Activated T-helper 1 cell treated with Interleukin-2 at 50 U/mL for 16 hours (primary cell): ENCODE measurements around the gene INMT.

Source experiments
- DNase-seq: peaks from one replicate; pipeline ENCODE4 v3.0.0-alpha.2; 2020; ENCODE audit warnings: low read depth

INMT gene

DNA sequence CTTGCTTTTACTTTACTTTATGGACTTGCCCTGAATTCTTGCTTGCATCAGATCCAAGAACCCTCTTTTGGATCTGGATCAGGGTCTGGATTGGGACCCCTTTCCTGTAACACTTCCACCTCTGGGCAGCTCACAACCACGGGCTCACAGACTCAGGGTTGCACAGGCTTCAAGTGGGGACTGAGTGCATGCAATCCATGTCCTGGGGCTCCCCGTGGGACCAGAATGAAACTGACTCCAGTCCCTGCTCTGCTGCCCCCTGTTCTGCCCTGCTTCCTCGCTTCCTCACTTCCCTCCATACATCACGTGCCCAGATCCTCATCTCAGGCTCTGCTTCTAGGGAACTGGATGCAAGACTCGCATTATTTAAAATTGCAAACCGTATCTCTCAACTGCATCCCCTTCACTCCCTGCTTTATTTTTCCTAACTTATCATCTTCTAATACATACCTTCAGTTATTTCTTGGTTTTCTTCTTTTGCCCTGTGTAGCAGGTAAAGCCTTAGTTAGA lies 23.3 kb upstream of the INMT start:
- DNase-seq = no peak

DNA sequence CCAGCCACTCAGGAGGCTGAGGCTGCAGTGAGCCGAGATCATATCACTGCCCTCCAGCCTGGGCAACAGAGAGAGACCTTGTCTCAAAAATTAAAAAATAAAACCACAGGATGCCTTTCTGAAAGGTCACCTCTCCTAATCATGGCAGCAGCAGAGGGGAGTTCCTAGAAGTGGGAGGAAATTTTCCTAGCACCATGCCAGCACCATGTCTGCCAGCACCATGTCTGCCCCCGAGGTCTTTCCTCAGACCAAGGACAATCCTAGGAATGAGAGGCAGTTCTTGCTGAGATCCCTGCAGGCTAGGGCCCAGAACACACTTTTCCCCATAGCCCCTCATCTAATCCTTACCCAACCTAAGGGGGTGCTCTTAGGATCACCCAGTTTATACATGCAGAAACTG lies 22.3 kb upstream of the INMT start:
- no peak for DNase-seq

GRCh38 chr7:30730097-30730496 lies 21.8 kb upstream of the INMT start:
- DNase-seq = no peak

DNA sequence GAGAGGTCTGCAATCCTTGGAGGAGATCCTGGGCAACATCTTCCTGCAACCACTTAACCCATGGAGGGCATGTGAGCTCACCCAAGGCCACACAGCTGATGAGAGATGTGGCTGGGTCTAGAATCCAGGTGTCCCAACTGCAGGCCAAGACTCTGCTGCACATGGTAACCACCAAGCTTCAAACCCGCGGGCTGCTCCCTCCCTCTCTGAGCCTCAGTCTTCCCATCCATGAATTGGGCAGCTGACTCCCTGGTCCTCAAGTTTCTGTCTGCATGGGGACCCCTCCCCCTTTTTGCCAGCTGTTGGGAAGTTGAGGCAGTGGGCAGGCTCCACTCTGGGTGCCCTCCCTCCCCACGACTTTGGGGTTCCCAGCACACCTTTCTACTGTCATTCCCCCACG lies 20.9 kb upstream of the INMT start:
- DNase-seq = no peak

GRCh38 chr7:30731581-30731980 lies 20.4 kb upstream of the INMT start:
- DNase-seq = no peak

DNA sequence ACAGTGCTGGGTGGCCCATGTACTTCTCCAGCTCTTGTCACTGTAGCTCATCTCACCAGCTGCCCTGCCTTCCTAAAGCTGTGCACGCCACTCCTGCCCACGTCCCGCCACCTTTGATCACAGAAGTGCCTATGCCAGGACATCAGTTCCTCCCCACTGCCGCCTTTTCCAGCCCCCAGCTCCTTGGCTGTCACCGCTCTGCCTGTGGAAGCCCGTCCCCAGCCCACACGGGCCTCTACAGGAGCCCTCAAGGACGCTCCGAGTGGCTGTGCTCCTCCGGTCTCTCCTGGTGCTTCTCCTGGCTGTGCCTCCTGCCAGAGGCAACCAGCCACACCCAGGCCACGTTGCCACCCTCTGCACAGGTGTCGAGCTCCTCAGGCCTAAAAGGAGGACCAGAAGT lies 19.3 kb upstream of the INMT start:
- DNase-seq = no peak

DNA sequence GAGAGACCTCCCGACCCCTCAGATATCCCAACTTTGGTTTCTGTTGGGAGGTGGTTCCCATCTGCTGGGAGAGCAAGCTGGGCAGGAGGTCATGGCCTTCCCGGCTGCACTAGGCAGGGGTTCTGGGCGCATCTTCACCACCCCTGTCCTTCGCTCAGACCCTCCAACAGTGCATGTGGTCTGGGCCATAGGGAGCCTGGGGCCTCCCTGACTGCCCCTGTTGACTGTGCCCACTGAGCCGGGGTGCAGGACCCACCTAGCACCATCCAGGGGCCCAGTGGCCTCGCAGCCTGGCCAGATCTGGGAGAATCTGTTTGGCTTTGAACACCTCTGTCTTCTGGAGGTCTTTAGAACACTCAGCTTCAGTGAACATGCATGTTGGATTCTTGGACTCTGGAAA lies 18.7 kb upstream of the INMT start:
- DNase-seq = no peak

DNA sequence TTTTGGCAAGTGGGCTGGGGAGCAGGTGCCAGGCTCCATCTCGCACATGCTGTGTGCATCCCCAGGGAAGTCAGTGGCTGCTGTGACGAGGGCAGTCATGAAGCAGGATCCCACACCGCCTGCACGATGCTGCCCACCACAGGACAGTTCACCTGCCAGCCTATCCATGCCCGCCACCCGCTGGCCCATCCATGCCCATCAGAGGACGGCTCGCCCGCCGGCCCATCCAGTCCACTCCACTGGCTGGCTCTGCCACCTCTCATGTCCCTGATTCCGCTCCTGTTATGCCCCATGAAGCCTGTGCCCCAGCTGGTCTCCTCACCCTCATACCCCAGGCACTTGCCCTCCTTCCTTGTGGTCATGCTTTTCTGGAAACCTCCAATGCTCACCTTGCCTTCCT lies 18.2 kb upstream of the INMT start:
- no peak for DNase-seq

GRCh38 chr7:30734497-30734896 lies 17.4 kb upstream of the INMT start:
- DNase-seq = no peak

DNA sequence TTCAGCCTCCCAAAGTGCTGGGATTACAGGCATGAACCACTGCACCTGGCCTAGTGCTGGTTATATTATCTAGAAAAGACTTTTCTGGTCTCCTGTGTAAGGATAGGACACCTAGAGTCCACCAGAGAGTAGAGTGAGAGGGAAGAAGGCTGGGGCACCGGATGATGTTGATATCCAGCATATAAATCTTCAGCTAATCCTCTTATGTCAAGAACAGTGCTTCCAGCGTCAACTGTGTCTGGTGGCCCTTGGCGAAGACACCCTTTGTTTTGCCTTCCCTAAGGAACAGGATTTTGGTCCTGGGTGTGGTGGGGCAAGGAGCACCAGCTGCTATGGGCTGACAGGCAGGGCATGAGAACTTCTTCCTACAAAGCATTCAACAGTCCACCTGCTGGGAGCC lies 16.3 kb upstream of the INMT start:
- DNase-seq = no peak

DNA sequence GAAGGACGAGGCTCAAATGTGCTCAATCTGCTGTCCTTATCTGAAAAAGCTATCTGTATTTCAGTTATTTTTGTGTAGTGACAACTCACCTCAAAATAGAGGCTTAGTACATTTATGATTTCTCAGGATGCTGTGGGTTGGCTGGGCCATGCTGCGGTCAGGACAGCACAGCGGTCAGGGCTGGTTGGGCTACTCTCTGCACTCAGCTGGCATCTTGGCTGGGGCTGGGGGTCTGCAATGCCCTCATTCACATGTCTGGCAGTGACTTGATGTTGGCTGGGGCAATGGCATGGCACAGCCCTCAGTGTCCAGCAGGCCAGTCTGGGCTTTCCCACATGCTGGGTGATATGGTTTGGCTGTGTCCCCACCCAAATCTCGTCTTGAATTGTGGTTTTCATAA lies 15.6 kb upstream of the INMT start:
- no peak for DNase-seq

GRCh38 chr7:30738026-30738915 lies 13.7 kb upstream of the INMT start:
- DNase-seq = no peak

- no peak for DNase-seq
These were observed 12.2 kb upstream of the INMT start for GRCh38 chr7:30739691-30740090.

DNA sequence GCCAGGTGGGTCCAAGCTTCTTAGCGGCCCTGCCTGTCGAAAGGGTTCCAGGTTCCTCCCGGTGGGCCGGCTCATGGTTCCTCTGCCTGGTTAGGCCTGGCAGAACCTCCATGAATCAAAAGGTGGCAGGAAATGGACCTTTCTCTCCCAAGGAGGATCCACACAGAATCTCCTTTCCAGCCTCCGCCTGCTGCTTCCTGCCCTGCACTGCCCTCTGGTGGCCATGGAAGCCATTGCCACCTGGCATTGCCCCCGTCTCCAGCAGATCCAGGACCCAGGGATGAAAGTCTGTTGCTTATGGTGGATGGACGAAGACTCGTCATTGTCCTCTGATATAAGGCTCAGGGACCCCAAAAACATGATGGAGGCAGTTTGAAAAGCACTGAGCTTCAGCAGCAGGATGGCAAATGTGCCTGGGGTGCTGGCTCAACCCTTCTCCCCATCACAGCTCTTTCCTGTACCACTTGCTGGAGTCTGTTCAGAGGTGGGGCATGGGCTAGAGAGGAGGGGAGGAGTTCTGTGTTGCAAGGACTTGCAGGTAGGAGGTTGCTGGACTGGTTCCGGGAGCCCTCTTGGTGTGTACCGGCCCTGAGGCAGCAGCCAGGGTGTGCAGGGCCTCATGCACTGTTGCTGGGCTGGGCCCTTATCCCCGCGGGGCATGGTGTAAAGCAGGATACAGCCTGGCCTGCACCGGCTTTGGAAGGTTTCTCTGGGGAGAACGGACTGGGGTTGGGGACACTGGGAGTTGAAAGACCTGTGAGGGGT lies 11.3 kb upstream of the INMT start:
- peak; percentile 62 for DNase-seq

DNA sequence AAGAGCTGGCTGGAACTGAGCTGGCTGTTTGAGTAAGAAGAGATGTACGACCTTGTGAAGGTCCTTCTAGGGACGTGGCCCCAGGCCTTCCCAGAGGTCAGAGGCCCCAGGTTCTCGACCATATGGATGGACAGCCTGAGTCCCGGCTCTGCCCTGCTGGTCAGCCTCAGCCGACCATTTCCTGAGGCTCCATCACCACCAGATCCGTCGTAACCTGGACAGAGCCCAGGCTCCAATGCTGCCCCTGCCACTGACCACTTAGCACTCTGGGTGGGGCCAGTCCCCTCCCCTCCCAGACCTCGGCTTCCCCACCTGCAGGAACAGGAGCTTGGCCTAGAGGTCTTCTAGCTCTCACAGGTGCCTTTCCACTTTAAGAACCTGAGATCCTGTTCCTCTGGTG lies 10.6 kb upstream of the INMT start:
- DNase-seq = no peak

GRCh38 chr7:30743371-30744074 lies 8.4 kb upstream of the INMT start:
- no peak for DNase-seq

- no peak for DNase-seq
These were observed 7.9 kb upstream of the INMT start for GRCh38 chr7:30744075-30744417.

- no peak for DNase-seq
These were observed 6.5 kb upstream of the INMT start for GRCh38 chr7:30745261-30745941.

- no peak for DNase-seq
These were observed 1.9 kb upstream of the INMT start for GRCh38 chr7:30750010-30750409.

DNA sequence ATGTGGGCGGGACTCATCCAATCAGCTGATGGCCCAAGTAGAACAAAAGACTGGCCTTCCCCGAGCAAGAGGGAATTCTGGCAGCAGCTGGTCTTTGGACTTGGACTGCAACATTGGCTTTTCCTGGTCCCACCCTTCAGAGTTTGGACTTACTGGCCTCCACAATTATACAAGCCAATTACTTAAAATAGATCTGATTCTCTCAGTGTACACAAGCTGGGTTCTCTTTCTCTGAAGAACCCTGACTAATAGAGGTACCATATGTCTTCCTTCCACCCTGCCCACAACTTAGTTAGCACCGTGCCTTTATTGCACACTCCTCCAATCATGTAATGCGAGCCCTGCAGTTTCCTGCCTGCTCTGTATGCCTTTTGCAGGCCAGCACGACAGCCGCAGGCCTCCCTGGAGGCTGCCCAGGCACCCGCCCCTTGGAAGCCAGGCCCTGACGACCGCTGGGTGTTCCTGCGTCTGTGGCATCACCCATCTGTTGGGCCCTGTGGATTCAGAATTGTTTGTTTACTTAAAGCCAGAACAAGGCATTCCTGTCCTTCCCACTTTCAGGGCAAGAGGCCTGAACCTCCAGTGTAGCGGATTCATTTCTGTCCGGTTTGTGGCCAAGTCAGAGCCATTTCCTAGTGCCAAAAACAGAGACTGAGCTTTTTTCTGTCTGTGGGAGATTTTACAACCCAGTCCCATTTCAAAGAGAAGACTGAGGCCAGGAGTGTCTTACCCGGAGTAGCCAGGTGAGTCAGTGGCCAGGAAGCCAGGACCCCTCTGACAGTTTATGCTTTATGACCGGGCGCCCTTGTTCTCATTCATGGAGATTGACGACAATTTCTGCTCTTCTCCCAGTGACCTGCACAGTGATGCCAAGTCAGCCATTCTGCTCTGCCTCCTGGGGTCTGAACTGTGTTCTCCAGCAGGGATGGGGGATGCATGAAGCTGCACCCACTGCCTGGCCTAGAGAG lies 968 bp upstream of the INMT start:
- DNase-seq = no peak

DNA sequence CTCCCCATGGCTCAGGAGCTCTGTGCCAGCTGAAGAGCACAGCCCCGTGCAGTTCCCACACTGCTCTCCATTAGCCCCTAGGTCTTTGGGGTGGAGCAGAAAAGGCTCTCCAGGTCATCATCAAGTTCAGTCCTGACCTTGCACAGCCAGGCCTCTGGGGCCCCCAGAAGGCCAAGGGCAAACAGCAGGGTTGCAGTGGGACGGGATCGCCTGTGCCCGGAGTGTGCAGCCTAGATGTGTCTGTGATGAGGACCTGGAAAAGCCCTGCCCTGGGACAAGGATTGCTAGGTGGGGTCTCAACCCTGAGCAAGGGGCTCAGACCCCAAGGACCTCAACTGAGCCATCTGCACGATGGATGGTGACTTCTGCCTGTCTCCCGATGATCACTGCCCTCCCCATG lies 549 bp downstream of the INMT start:
- DNase-seq = no peak
